AG10803 (cell line): ENCODE data around the gene GLT6D1.

ENCODE experiments used
- DNase-seq: peaks from one replicate; pipeline ENCODE4 v3.0.0; 2010; ENCODE audit warnings: low read depth
- H3K4me3 ChIP-seq: 2 replicates; pipeline ENCODE4 v1.5.1; 2011; ENCODE audit warnings: mild to moderate bottlenecking, low read length, control low read depth
- CTCF ChIP-seq: conservative IDR thresholded peaks from 2 replicates; pipeline ENCODE4 v1.5.1; 2011; ENCODE audit warnings: mild to moderate bottlenecking, low read length, control low read depth, inconsistent platforms

The GLT6D1 gene

GRCh38 chr9:135589596-135590485 is 49.5 kb downstream of the GLT6D1 start:
- no peak overlapping the region for H3K4me3 ChIP-seq
- DNase-seq: no peak
- TF ChIP-seq CTCF: no peak

GRCh38 chr9:135588886-135589595 is 50.3 kb downstream of the GLT6D1 start:
- no peak for DNase-seq
- no peak for TF ChIP-seq CTCF
- H3K4me3 ChIP-seq: no peak overlapping the region

GRCh38 chr9:135588371-135588770 is 51.0 kb downstream of the GLT6D1 start:
- H3K4me3 ChIP-seq: no peak overlapping the region
- no peak for TF ChIP-seq CTCF
- no peak for DNase-seq

- no peak for TF ChIP-seq CTCF
- no peak overlapping the region for H3K4me3 ChIP-seq
- no peak for DNase-seq
Observed at GRCh38 chr9:135587658-135588057, 51.7 kb downstream of the GLT6D1 start.

GRCh38 chr9:135586601-135587109 is 52.7 kb downstream of the GLT6D1 start:
- TF ChIP-seq CTCF: no peak
- no peak for DNase-seq
- no peak overlapping the region for H3K4me3 ChIP-seq

- TF ChIP-seq CTCF: no peak
- no peak for DNase-seq
- H3K4me3 ChIP-seq: no peak overlapping the region
Observed at GRCh38 chr9:135584934-135585333, 54.4 kb downstream of the GLT6D1 start.
